ENCODE measurements around the gene RYR1. TPM values are rescaled to one million over a fixed set of nuclear protein-coding genes. Genes with fewer than 3 reads are reported as not detected.

RYR1 gene
- total and polyA plus RNA-seq, 2 of the 13 experiments (the other 11 are each of a cell fraction or from before 2014, with no cell fraction given) = 0.03 TPM; not detected in 1

GRCh38 chr19:38543807-38544568 lies 110.5 kb downstream of the RYR1 start (continued):
- TF ChIP-seq FOXM1 (CRISPR knock-in tag; IDR thresholded peaks at IDR 0.05) (no peak), SALL1 (CRISPR knock-in tag; IDR thresholded peaks at IDR 0.05) (peak; percentile 8; the same call in 1 of the 2 replicates), ZNF510 (CRISPR knock-in tag; IDR thresholded peaks at IDR 0.05; ENCODE audit: low read depth) (no peak), USF2 (IDR thresholded peaks at IDR 0.05; ENCODE audit: low read depth, low read length) (no peak), USF2 (CRISPR knock-in tag; IDR thresholded peaks at IDR 0.05; ENCODE audit: borderline replicate concordance) (no peak), MIXL1 (CRISPR knock-in tag; IDR thresholded peaks at IDR 0.05) (no peak; the same call in 1 of the 2 replicates), PLSCR1 (CRISPR knock-in tag; IDR thresholded peaks at IDR 0.05; ENCODE audit: borderline replicate concordance) (no peak), SMAD3 (CRISPR knock-in tag; IDR thresholded peaks at IDR 0.05) (no peak), ZFP90 (CRISPR knock-in tag; IDR thresholded peaks at IDR 0.05; ENCODE audit: borderline replicate concordance) (no peak), TEF (CRISPR knock-in tag; IDR thresholded peaks at IDR 0.05) (no peak), EHMT2 (IDR thresholded peaks at IDR 0.05; ENCODE audit: borderline replicate concordance, low read depth, low read length) (no peak), SCMH1 (CRISPR knock-in tag; IDR thresholded peaks at IDR 0.05; ENCODE audit: borderline replicate concordance) (no peak), HNF1B (CRISPR knock-in tag; IDR thresholded peaks at IDR 0.05) (no peak), IKZF5 (CRISPR knock-in tag; IDR thresholded peaks at IDR 0.05) (no peak), IRF2 (CRISPR knock-in tag; IDR thresholded peaks at IDR 0.05) (no peak), ZFAT (CRISPR knock-in tag; conservative IDR thresholded peaks at IDR 0.05) (no peak), THAP7 (CRISPR knock-in tag; IDR thresholded peaks at IDR 0.05) (no peak), BRD4 (CRISPR knock-in tag; IDR thresholded peaks at IDR 0.05) (no peak), SP2 (CRISPR knock-in tag; IDR thresholded peaks at IDR 0.05) (0 out of 2 replicates have a peak, but pooled peaks have one; percentile 48), LRRFIP1 (CRISPR knock-in tag; conservative IDR thresholded peaks at IDR 0.05) (no peak)
